ENCODE measurements around the gene ABCC1.
A peak's percentile ranks its signal among the peaks of the same experiment; 100 is the strongest.
"Not testable (repeated sequence)": the region's sequence is repeated elsewhere in the genome, so short reads cannot be mapped to it uniquely, and the experiment has no call there.

Gene ABCC1

GRCh38 chr16:15949210-15950160, at the start of gene ABCC1:
TSS of gene ABCC1 (plus strand) at chr16:15949616. CDS start at chr16:15949752, 136 bp downstream.
- Histone ChIP-seq H3K4me1 (ENCODE audit: control insufficient read depth, low read depth, low read length) (peaks cover 5% of the 10 kb centered on the region), H3K27me3 (ENCODE audit: control insufficient read depth, insufficient read depth, low read length) (no peaks in the 10 kb centered on the region), H3K27ac (ENCODE audit: low read length) (no peak within 1 kb of the TSS), H3K9me3 (ENCODE audit: control insufficient read depth, low read depth, low read length) (no peaks in the 10 kb centered on the region), H3K9ac (ENCODE audit: low read length) (peak within 1 kb of the TSS; percentile 79), H3K36me3 (ENCODE audit: control insufficient read depth, low read depth, low read length) (no peaks in the 10 kb centered on the region), H3K4me3 (ENCODE audit: low read length) (peak within 1 kb of the TSS; percentile 76)

- Histone ChIP-seq H3K27ac (ENCODE audit: low read length) (no peak overlapping the region), H3K9me3 (ENCODE audit: control insufficient read depth, low read depth, low read length) (no peaks in the 10 kb centered on the region), H3K9ac (ENCODE audit: low read length) (no peak overlapping the region), H3K27me3 (ENCODE audit: control insufficient read depth, insufficient read depth, low read length) (no peaks in the 10 kb centered on the region), H3K4me1 (ENCODE audit: control insufficient read depth, low read depth, low read length) (peaks cover 3% of the 10 kb centered on the region), H3K4me3 (ENCODE audit: low read length) (no peak overlapping the region), H3K36me3 (ENCODE audit: control insufficient read depth, low read depth, low read length) (no peaks in the 10 kb centered on the region)
Measured at GRCh38 chr16:15900357-15900756, 49.1 kb upstream of the ABCC1 start.

GRCh38 chr16:15900901-15901500, 48.4 kb upstream of the ABCC1 start:
- H3K27me3 ChIP-seq (ENCODE audit: control insufficient read depth, insufficient read depth, low read length), result no peaks in the 10 kb centered on the region
- H3K27ac ChIP-seq (ENCODE audit: low read length), result no peak overlapping the region
- no peaks in the 10 kb centered on the region for H3K9me3 ChIP-seq (ENCODE audit: control insufficient read depth, low read depth, low read length)
- H3K4me3 ChIP-seq (ENCODE audit: low read length), result no peak overlapping the region
- peaks cover 3% of the 10 kb centered on the region for H3K4me1 ChIP-seq (ENCODE audit: control insufficient read depth, low read depth, low read length)
- H3K36me3 ChIP-seq (ENCODE audit: control insufficient read depth, low read depth, low read length), result no peaks in the 10 kb centered on the region
- H3K9ac ChIP-seq (ENCODE audit: low read length), result no peak overlapping the region

- Histone ChIP-seq H3K4me3 (ENCODE audit: low read length) (no peak overlapping the region), H3K36me3 (ENCODE audit: control insufficient read depth, low read depth, low read length) (no peaks in the 10 kb centered on the region), H3K27ac (ENCODE audit: low read length) (no peak overlapping the region), H3K4me1 (ENCODE audit: control insufficient read depth, low read depth, low read length) (peaks cover 4% of the 10 kb centered on the region), H3K9ac (ENCODE audit: low read length) (no peak overlapping the region), H3K9me3 (ENCODE audit: control insufficient read depth, low read depth, low read length) (no peaks in the 10 kb centered on the region), H3K27me3 (ENCODE audit: control insufficient read depth, insufficient read depth, low read length) (no peaks in the 10 kb centered on the region)
Measured at GRCh38 chr16:15903960-15904359, 45.5 kb upstream of the ABCC1 start.

- Histone ChIP-seq H3K27ac (ENCODE audit: low read length) (no peak overlapping the region), H3K4me1 (ENCODE audit: control insufficient read depth, low read depth, low read length) (peaks cover 4% of the 10 kb centered on the region), H3K9ac (ENCODE audit: low read length) (no peak overlapping the region), H3K27me3 (ENCODE audit: control insufficient read depth, insufficient read depth, low read length) (no peaks in the 10 kb centered on the region), H3K4me3 (ENCODE audit: low read length) (no peak overlapping the region), H3K9me3 (ENCODE audit: control insufficient read depth, low read depth, low read length) (no peaks in the 10 kb centered on the region), H3K36me3 (ENCODE audit: control insufficient read depth, low read depth, low read length) (no peaks in the 10 kb centered on the region)
Measured at GRCh38 chr16:15906439-15906838, 43.0 kb upstream of the ABCC1 start.

- H3K36me3 ChIP-seq (ENCODE audit: control insufficient read depth, low read depth, low read length), result no peaks in the 10 kb centered on the region
- no peak overlapping the region for H3K9ac ChIP-seq (ENCODE audit: low read length)
- H3K27me3 ChIP-seq (ENCODE audit: control insufficient read depth, insufficient read depth, low read length), result no peaks in the 10 kb centered on the region
- peaks cover 4% of the 10 kb centered on the region for H3K4me1 ChIP-seq (ENCODE audit: control insufficient read depth, low read depth, low read length)
- no peak overlapping the region for H3K4me3 ChIP-seq (ENCODE audit: low read length)
- H3K9me3 ChIP-seq (ENCODE audit: control insufficient read depth, low read depth, low read length), result no peaks in the 10 kb centered on the region
- no peak overlapping the region for H3K27ac ChIP-seq (ENCODE audit: low read length)
Measured at GRCh38 chr16:15907863-15908478, 41.4 kb upstream of the ABCC1 start.

- H3K27ac ChIP-seq (ENCODE audit: low read length), result no peak overlapping the region
- H3K27me3 ChIP-seq (ENCODE audit: control insufficient read depth, insufficient read depth, low read length), result no peaks in the 10 kb centered on the region
- H3K4me1 ChIP-seq (ENCODE audit: control insufficient read depth, low read depth, low read length), result peaks cover 4% of the 10 kb centered on the region
- H3K36me3 ChIP-seq (ENCODE audit: control insufficient read depth, low read depth, low read length), result no peaks in the 10 kb centered on the region
- H3K4me3 ChIP-seq (ENCODE audit: low read length), result no peak overlapping the region
- H3K9me3 ChIP-seq (ENCODE audit: control insufficient read depth, low read depth, low read length), result no peaks in the 10 kb centered on the region
- no peak overlapping the region for H3K9ac ChIP-seq (ENCODE audit: low read length)
Measured at GRCh38 chr16:15911198-15911597, 38.2 kb upstream of the ABCC1 start.

- Histone ChIP-seq H3K9me3 (ENCODE audit: control insufficient read depth, low read depth, low read length) (no peaks in the 10 kb centered on the region), H3K36me3 (ENCODE audit: control insufficient read depth, low read depth, low read length) (no peaks in the 10 kb centered on the region), H3K4me1 (ENCODE audit: control insufficient read depth, low read depth, low read length) (no peaks in the 10 kb centered on the region), H3K9ac (ENCODE audit: low read length) (no peak overlapping the region), H3K27me3 (ENCODE audit: control insufficient read depth, insufficient read depth, low read length) (no peaks in the 10 kb centered on the region), H3K27ac (ENCODE audit: low read length) (no peak overlapping the region), H3K4me3 (ENCODE audit: low read length) (no peak overlapping the region)
Measured at GRCh38 chr16:15913046-15913698, 36.2 kb upstream of the ABCC1 start.

- no peak overlapping the region for H3K4me3 ChIP-seq (ENCODE audit: low read length)
- no peaks in the 10 kb centered on the region for H3K4me1 ChIP-seq (ENCODE audit: control insufficient read depth, low read depth, low read length)
- no peaks in the 10 kb centered on the region for H3K27me3 ChIP-seq (ENCODE audit: control insufficient read depth, insufficient read depth, low read length)
- no peaks in the 10 kb centered on the region for H3K36me3 ChIP-seq (ENCODE audit: control insufficient read depth, low read depth, low read length)
- no peak overlapping the region for H3K27ac ChIP-seq (ENCODE audit: low read length)
- no peaks in the 10 kb centered on the region for H3K9me3 ChIP-seq (ENCODE audit: control insufficient read depth, low read depth, low read length)
- H3K9ac ChIP-seq (ENCODE audit: low read length), result no peak overlapping the region
Measured at GRCh38 chr16:15915555-15916081, 33.8 kb upstream of the ABCC1 start.

GRCh38 chr16:15916323-15916722, 33.1 kb upstream of the ABCC1 start:
- H3K27me3 ChIP-seq (ENCODE audit: control insufficient read depth, insufficient read depth, low read length), result no peaks in the 10 kb centered on the region
- no peaks in the 10 kb centered on the region for H3K36me3 ChIP-seq (ENCODE audit: control insufficient read depth, low read depth, low read length)
- no peak overlapping the region for H3K9ac ChIP-seq (ENCODE audit: low read length)

GRCh38 chr16:15918314-15918713, 31.1 kb upstream of the ABCC1 start:
- not testable (repeated sequence) for H3K9ac ChIP-seq (ENCODE audit: low read length); H3K36me3 ChIP-seq (ENCODE audit: control insufficient read depth, low read depth, low read length); H3K27me3 ChIP-seq (ENCODE audit: control insufficient read depth, insufficient read depth, low read length); H3K9me3 ChIP-seq (ENCODE audit: control insufficient read depth, low read depth, low read length); H3K27ac ChIP-seq (ENCODE audit: low read length); H3K4me3 ChIP-seq (ENCODE audit: low read length); H3K4me1 ChIP-seq (ENCODE audit: control insufficient read depth, low read depth, low read length)

More at GRCh38 chr16:15916323-15916722, 33.1 kb upstream of the ABCC1 start:
- Histone ChIP-seq H3K27ac (ENCODE audit: low read length) (no peak overlapping the region), H3K4me3 (ENCODE audit: low read length) (no peak overlapping the region), H3K9me3 (ENCODE audit: control insufficient read depth, low read depth, low read length) (no peaks in the 10 kb centered on the region), H3K4me1 (ENCODE audit: control insufficient read depth, low read depth, low read length) (no peaks in the 10 kb centered on the region)
